OCI-LY3 (cell line): ENCODE measurements around the gene SLC41A3.

Source experiments
- EZH2phosphoT487 ChIP-seq: fragments of 200-600 bp; shearing (Covaris generic); IDR thresholded peaks from 2 replicates; pipeline ENCODE4 v1.6.1; 2018; ENCODE audit warnings: antibody characterized with exemption, mixed run types, low read depth
- TF ChIP-seq, protein P1 (sequence below): fragments of 200-600, 300-600 bp; sonication (generic); IDR thresholded peaks from 2 replicates; pipeline ENCODE4 v1.5.1; 2014; ENCODE audit warnings: antibody characterized with exemption, low read length, low read depth

DNA sequence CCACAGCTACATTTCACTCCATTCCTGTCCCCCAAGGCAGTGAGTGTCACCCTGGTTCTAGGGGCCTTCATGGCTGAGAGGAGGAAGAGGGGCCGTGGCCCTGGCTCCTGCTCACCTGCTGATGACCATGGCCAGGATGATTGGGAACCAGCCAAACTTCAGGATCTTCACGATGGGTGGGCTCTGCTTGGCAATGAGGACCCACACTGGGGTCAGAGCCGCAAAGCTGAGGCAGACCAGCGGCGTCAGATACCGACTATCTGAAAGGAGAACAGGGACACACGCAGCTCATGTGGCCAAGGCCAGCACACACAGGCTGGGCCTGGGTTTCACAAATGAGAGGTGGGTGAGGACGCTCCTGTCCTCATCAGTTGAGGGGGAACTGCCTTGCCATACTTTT, 67.3 kb downstream of the SLC41A3 start:
- TF ChIP-seq, protein P1, sequence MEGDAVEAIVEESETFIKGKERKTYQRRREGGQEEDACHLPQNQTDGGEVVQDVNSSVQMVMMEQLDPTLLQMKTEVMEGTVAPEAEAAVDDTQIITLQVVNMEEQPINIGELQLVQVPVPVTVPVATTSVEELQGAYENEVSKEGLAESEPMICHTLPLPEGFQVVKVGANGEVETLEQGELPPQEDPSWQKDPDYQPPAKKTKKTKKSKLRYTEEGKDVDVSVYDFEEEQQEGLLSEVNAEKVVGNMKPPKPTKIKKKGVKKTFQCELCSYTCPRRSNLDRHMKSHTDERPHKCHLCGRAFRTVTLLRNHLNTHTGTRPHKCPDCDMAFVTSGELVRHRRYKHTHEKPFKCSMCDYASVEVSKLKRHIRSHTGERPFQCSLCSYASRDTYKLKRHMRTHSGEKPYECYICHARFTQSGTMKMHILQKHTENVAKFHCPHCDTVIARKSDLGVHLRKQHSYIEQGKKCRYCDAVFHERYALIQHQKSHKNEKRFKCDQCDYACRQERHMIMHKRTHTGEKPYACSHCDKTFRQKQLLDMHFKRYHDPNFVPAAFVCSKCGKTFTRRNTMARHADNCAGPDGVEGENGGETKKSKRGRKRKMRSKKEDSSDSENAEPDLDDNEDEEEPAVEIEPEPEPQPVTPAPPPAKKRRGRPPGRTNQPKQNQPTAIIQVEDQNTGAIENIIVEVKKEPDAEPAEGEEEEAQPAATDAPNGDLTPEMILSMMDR: no peak
- no peak for TF ChIP-seq EZH2phosphoT487
